T-helper 17 cell (primary cell): ENCODE data around the gene TJP1. TPM values are rescaled to one million over a fixed set of nuclear protein-coding genes. Genes with fewer than 3 reads are reported as not detected.
"Not testable (repeated sequence)": the region's sequence is repeated elsewhere in the genome, so short reads cannot be mapped to it uniquely, and the experiment has no call there.

Experiments used
- ATAC-seq: fragments of 150-1000 bp; cut with Tn5 transposase; 2 replicates; pipeline ENCODE4 v1.10.0; 2021; ENCODE audit warnings: mild to moderate bottlenecking, moderate library complexity
- DNase-seq, 3 donors: peaks; one replicate each; pipeline versions ENCODE4 v3.0.0 to v3.0.0-alpha.2; 2020 to 2021
- H3K9me3 ChIP-seq: one replicate; pipeline ENCODE4 v1.7.0; 2013; ENCODE audit warnings: low read length, mild to moderate bottlenecking; ENCODE audit not compliant: control insufficient read depth, poor library complexity, severe bottlenecking
- H3K27ac Mint-ChIP-seq: one replicate; pipeline ENCODE4 v1.8.0; 2022; ENCODE audit warnings: mild to moderate bottlenecking, moderate library complexity, mixed read lengths
- H3K27me3 Mint-ChIP-seq: one replicate; pipeline ENCODE4 v1.8.0; 2022; ENCODE audit warnings: mixed read lengths
- H3K36me3 Mint-ChIP-seq: one replicate; pipeline ENCODE4 v1.8.0; 2022; ENCODE audit warnings: low read depth, mixed read lengths
- H3K4me1 Mint-ChIP-seq: one replicate; pipeline ENCODE4 v1.8.0; 2022; ENCODE audit warnings: mild to moderate bottlenecking, mixed read lengths
- H3K4me3 Mint-ChIP-seq: one replicate; pipeline ENCODE4 v1.8.0; 2022; ENCODE audit warnings: mild to moderate bottlenecking, moderate library complexity, mixed read lengths
- total RNA-seq, 4 donors: library from RNA in 2 of 4; stranded (reverse) in 2 of 4; gene quantifications; one replicate each; pipeline ENCODE4 v1.2.3 and lab custom pipeline; 2022 to 2026

The TJP1 gene
- total RNA-seq, 2 donors from 2014 or later, result 0.16 TPM; not detected in 1

GRCh38 chr15:29822684-29823459, 604 bp upstream of the TJP1 start:
- H3K9me3 ChIP-seq, result no peaks in the 10 kb centered on the region
- Mint-ChIP-seq H3K27ac (no peak overlapping the region), H3K4me1 (peaks cover 5% of the 10 kb centered on the region), H3K27me3 (peaks cover 24% of the 10 kb centered on the region), H3K36me3 (no peaks in the 10 kb centered on the region), H3K4me3 (peak overlapping the region; percentile 22)
- DNase-seq (no peak), ATAC-seq (no peak)

- DNase-seq (no peak), ATAC-seq (peak; percentile 41)
- H3K36me3 Mint-ChIP-seq, result no peaks in the 10 kb centered on the region
- peak overlapping the region; percentile 10 for H3K4me3 Mint-ChIP-seq
- no peak overlapping the region for H3K27ac Mint-ChIP-seq
- H3K27me3 Mint-ChIP-seq, result peaks cover 20% of the 10 kb centered on the region
- H3K9me3 ChIP-seq, result no peaks in the 10 kb centered on the region
- H3K4me1 Mint-ChIP-seq, result peaks cover 5% of the 10 kb centered on the region
Observed at GRCh38 chr15:29821416-29822099, 710 bp downstream of the TJP1 start.

GRCh38 chr15:29820394-29821154, 1.7 kb downstream of the TJP1 start:
- no peak overlapping the region for H3K27ac Mint-ChIP-seq
- H3K4me3 Mint-ChIP-seq, result no peak overlapping the region
- no peaks in the 10 kb centered on the region for H3K36me3 Mint-ChIP-seq
- H3K27me3 Mint-ChIP-seq, result peaks cover 20% of the 10 kb centered on the region
- H3K9me3 ChIP-seq, result no peaks in the 10 kb centered on the region
- DNase-seq, result no peak
- peaks cover 5% of the 10 kb centered on the region for H3K4me1 Mint-ChIP-seq
- no peak for ATAC-seq

GRCh38 chr15:29819979-29820378, 2.3 kb downstream of the TJP1 start:
- Mint-ChIP-seq H3K27ac (no peak overlapping the region), H3K27me3 (peaks cover 20% of the 10 kb centered on the region), H3K4me3 (no peak overlapping the region), H3K36me3 (no peaks in the 10 kb centered on the region), H3K4me1 (peaks cover under 1% of the 10 kb centered on the region)
- ATAC-seq (no peak), DNase-seq (no peak)
- no peaks in the 10 kb centered on the region for H3K9me3 ChIP-seq

GRCh38 chr15:29818141-29818540, 4.1 kb downstream of the TJP1 start:
- H3K4me3 Mint-ChIP-seq, result no peak overlapping the region
- H3K27me3 Mint-ChIP-seq, result peaks cover 31% of the 10 kb centered on the region
- no peaks in the 10 kb centered on the region for H3K9me3 ChIP-seq
- H3K27ac Mint-ChIP-seq, result no peak overlapping the region
- no peak for DNase-seq
- ATAC-seq, result no peak
- no peaks in the 10 kb centered on the region for H3K36me3 Mint-ChIP-seq
- no peaks in the 10 kb centered on the region for H3K4me1 Mint-ChIP-seq

GRCh38 chr15:29817455-29817854, 4.8 kb downstream of the TJP1 start:
- not testable (repeated sequence) for H3K36me3 Mint-ChIP-seq, H3K27ac Mint-ChIP-seq
- peaks cover 38% of the 10 kb centered on the region for H3K27me3 Mint-ChIP-seq

GRCh38 chr15:29815000-29815710, 7.1 kb downstream of the TJP1 start:
- H3K4me1 Mint-ChIP-seq, result no peaks in the 10 kb centered on the region
- no peak overlapping the region for H3K27ac Mint-ChIP-seq
- no peaks in the 10 kb centered on the region for H3K36me3 Mint-ChIP-seq
- DNase-seq (no peak), ATAC-seq (no peak)
- peaks cover 53% of the 10 kb centered on the region for H3K27me3 Mint-ChIP-seq
- no peak overlapping the region for H3K4me3 Mint-ChIP-seq
- H3K9me3 ChIP-seq, result no peaks in the 10 kb centered on the region

More at GRCh38 chr15:29817455-29817854, 4.8 kb downstream of the TJP1 start:
- not testable (repeated sequence) for H3K4me1 Mint-ChIP-seq, H3K4me3 Mint-ChIP-seq, H3K9me3 ChIP-seq, ATAC-seq, DNase-seq

- H3K4me1 Mint-ChIP-seq, result no peaks in the 10 kb centered on the region
- H3K36me3 Mint-ChIP-seq, result no peaks in the 10 kb centered on the region
Observed at GRCh38 chr15:29813009-29813408, 9.3 kb downstream of the TJP1 start.

GRCh38 chr15:29812384-29812694, 9.9 kb downstream of the TJP1 start:
- H3K27me3 Mint-ChIP-seq, result peaks cover 50% of the 10 kb centered on the region
- H3K36me3 Mint-ChIP-seq, result no peaks in the 10 kb centered on the region
- no peak overlapping the region for H3K27ac Mint-ChIP-seq
- ATAC-seq (no peak), DNase-seq (no peak)
- H3K4me3 Mint-ChIP-seq, result no peak overlapping the region
- H3K4me1 Mint-ChIP-seq, result no peaks in the 10 kb centered on the region
- H3K9me3 ChIP-seq, result no peaks in the 10 kb centered on the region

More at GRCh38 chr15:29813009-29813408, 9.3 kb downstream of the TJP1 start:
- H3K4me3 Mint-ChIP-seq, result no peak overlapping the region
- H3K27me3 Mint-ChIP-seq, result peaks cover 47% of the 10 kb centered on the region
- H3K27ac Mint-ChIP-seq, result no peak overlapping the region
- DNase-seq, result no peak
- no peaks in the 10 kb centered on the region for H3K9me3 ChIP-seq
- ATAC-seq, result no peak

GRCh38 chr15:29811691-29812383, 10.4 kb downstream of the TJP1 start:
- H3K4me1 Mint-ChIP-seq, result no peaks in the 10 kb centered on the region
- H3K9me3 ChIP-seq, result no peaks in the 10 kb centered on the region
- DNase-seq (no peak), ATAC-seq (no peak)
- no peak overlapping the region for H3K4me3 Mint-ChIP-seq
- H3K27me3 Mint-ChIP-seq, result peaks cover 55% of the 10 kb centered on the region
- no peak overlapping the region for H3K27ac Mint-ChIP-seq
- no peaks in the 10 kb centered on the region for H3K36me3 Mint-ChIP-seq

GRCh38 chr15:29805708-29806104, 16.6 kb downstream of the TJP1 start:
- H3K4me3 Mint-ChIP-seq, result no peak overlapping the region
- H3K4me1 Mint-ChIP-seq, result no peaks in the 10 kb centered on the region
- no peaks in the 10 kb centered on the region for H3K36me3 Mint-ChIP-seq
- ATAC-seq (no peak), DNase-seq (no peak)
- H3K9me3 ChIP-seq, result no peaks in the 10 kb centered on the region
- H3K27me3 Mint-ChIP-seq, result peaks cover 55% of the 10 kb centered on the region
- H3K27ac Mint-ChIP-seq, result no peak overlapping the region

- peaks cover 55% of the 10 kb centered on the region for H3K27me3 Mint-ChIP-seq
- H3K27ac Mint-ChIP-seq, result no peak overlapping the region
- H3K9me3 ChIP-seq, result no peaks in the 10 kb centered on the region
- ATAC-seq (no peak), DNase-seq (no peak)
- no peaks in the 10 kb centered on the region for H3K4me1 Mint-ChIP-seq
- no peak overlapping the region for H3K4me3 Mint-ChIP-seq
- H3K36me3 Mint-ChIP-seq, result no peaks in the 10 kb centered on the region
Observed at GRCh38 chr15:29805043-29805707, 17.1 kb downstream of the TJP1 start.
